GM13977 (cell line): ENCODE data around the gene CDADC1.
A peak's percentile ranks its signal among the peaks of the same experiment; 100 is the strongest.

Experiments used
- DNase-seq: peaks from one replicate; pipeline ENCODE4 v3.0.0; 2012; ENCODE audit warnings: low spot score
- in situ Hi-C: fragments of 300-500 bp; cut with MboI; formaldehyde crosslinking; loops from one replicate; pipeline ENCODE4 v1.12.0; 2022; ENCODE audit warnings: low sequenced_read_pairs, low pct_unique_long_range_greater_than_20kb, mixed read lengths, inconsistent platforms; ENCODE audit not compliant: unreplicated experiment
- TF ChIP-seq, protein P1 (sequence below): IDR thresholded peaks from 2 replicates; pipeline ENCODE4 v1.5.1; 2012; ENCODE audit warnings: mild to moderate bottlenecking, control low read depth; ENCODE audit not compliant: insufficient read depth; ENCODE audit errors: extremely low read depth, missing control alignments

Gene CDADC1

GRCh38 chr13:49220036-49220855 lies 27.5 kb upstream of the CDADC1 start, which contains the start of gene MLNR:
Gene MLNR, plus strand, starts transcription at chr13:49220338. Its CDS starts 0 bp downstream, at chr13:49220338.
- TF ChIP-seq, protein P1, sequence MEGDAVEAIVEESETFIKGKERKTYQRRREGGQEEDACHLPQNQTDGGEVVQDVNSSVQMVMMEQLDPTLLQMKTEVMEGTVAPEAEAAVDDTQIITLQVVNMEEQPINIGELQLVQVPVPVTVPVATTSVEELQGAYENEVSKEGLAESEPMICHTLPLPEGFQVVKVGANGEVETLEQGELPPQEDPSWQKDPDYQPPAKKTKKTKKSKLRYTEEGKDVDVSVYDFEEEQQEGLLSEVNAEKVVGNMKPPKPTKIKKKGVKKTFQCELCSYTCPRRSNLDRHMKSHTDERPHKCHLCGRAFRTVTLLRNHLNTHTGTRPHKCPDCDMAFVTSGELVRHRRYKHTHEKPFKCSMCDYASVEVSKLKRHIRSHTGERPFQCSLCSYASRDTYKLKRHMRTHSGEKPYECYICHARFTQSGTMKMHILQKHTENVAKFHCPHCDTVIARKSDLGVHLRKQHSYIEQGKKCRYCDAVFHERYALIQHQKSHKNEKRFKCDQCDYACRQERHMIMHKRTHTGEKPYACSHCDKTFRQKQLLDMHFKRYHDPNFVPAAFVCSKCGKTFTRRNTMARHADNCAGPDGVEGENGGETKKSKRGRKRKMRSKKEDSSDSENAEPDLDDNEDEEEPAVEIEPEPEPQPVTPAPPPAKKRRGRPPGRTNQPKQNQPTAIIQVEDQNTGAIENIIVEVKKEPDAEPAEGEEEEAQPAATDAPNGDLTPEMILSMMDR, result peak; percentile 38

GRCh38 chr13:49220856-49221589 lies 26.7 kb upstream of the CDADC1 start:
- in situ Hi-C loops, result no loop called here
- peak; percentile 43 for DNase-seq
- TF ChIP-seq, protein P1, result peak; percentile 6

More at GRCh38 chr13:49220036-49220855, 27.5 kb upstream of the CDADC1 start, which contains the start of gene MLNR:
- peak; percentile 72 for DNase-seq
- in situ Hi-C loops, result no loop called here

GRCh38 chr13:49221590-49221965 lies 26.1 kb upstream of the CDADC1 start:
- TF ChIP-seq, protein P1, result no peak
- DNase-seq, result no peak

GRCh38 chr13:49225223-49226042 lies 22.3 kb upstream of the CDADC1 start:
- in situ Hi-C loops, result no loop called here
- no peak for DNase-seq
- TF ChIP-seq, protein P1, result no peak

More at GRCh38 chr13:49221590-49221965, 26.1 kb upstream of the CDADC1 start:
- in situ Hi-C loops, result no loop called here

GRCh38 chr13:49226613-49227012 lies 21.1 kb upstream of the CDADC1 start:
- TF ChIP-seq, protein P1, result no peak
- in situ Hi-C loops, result no loop called here
- DNase-seq, result no peak

DNA sequence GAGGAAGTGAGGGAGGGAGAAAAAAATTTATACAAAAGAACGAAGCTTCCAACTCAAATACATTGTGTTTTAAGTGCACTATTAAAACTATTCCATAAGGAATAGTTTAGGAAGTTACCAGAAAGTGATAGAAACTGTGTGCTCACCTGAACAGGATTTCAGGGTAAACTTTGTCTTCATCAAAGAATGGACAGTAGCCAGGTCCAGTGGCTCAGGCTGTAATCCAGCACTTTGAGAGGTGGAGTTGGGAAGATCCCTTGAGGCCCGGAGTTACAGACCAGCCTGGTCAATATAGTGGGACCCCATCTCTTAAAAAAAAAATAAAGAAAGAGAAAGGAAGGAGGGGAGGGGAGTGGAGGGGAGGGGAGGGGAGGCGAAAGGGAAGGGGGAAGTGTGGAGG lies 13.0 kb upstream of the CDADC1 start:
- no peak for DNase-seq
- TF ChIP-seq, protein P1, result no peak
- in situ Hi-C loops, result no loop called here
